ENCODE results near the gene ANTXR1. TPM values are rescaled to one million over a fixed set of nuclear protein-coding genes. Genes with fewer than 3 reads are reported as not detected.

The ANTXR1 gene
- total and polyA plus RNA-seq, 7 experiments from 2014 or later = 0.18 TPM; not detected in 6

DNA sequence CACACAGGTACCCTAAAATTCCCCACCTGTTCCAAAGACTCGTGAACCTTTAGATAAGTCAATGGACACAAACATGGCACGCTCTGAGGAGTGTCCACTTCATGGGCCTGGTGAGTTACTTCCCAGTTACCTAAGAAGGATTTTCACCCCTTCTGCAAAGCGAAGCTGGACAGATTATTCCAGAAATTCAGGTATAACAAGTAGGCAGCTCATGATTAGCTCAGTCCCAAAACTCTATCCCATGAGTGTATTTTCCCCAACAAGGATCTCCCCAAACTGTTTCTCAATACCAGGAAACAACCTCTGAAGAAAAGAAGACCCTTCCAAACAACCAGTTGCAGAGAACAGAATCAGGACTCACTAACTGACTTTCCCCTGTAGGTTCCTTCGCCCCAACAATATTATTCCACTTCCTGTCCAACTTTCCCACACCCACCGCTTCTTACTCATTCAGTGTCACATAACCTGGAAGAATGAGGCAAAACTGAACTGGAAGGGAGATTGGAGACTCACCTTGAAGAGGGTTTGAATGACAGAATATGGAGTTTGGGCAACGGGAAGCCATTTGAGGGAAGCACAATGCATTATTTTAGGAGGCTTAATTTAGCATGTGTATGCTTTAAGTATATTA is 120.1 kb downstream of the ANTXR1 start:
- H3K27ac Mint-ChIP-seq = no peak overlapping the region
- H3K36me3 Mint-ChIP-seq = no peaks in the 10 kb centered on the region
- DNase-seq (no peak), ATAC-seq (no peak)
- H3K9me3 Mint-ChIP-seq = no peaks in the 10 kb centered on the region
- no peaks in the 10 kb centered on the region for H3K36me3 ChIP-seq (ENCODE audit: control insufficient read depth in 2 of 3, insufficient read depth in 3 of 3, low read length in 3 of 3)
- H3K4me1 ChIP-seq (ENCODE audit: control insufficient read depth in 2 of 2, insufficient read depth in 2 of 2, low read length in 2 of 2) = no peaks in the 10 kb centered on the region
- peaks cover 0 to 21% (median 9%) of the 10 kb centered on the region in 5 donors for H3K27me3 Mint-ChIP-seq
- POLR2A ChIA-PET = no interaction called here
- intact Hi-C loops (cut with micrococcal nuclease) = no loop called here
- CTCF ChIA-PET = no interaction called here
- no peak overlapping the region for H3K4me3 Mint-ChIP-seq
- H3K4me1 Mint-ChIP-seq = no peaks in the 10 kb centered on the region
- H3K27me3 ChIP-seq (ENCODE audit: control insufficient read depth in 2 of 2, insufficient read depth in 2 of 2, low read length in 2 of 2) = no peaks in the 10 kb centered on the region
- no peaks in the 10 kb centered on the region for H3K9me3 ChIP-seq (ENCODE audit: control insufficient read depth in 2 of 3, low read length in 3 of 3)
- no peak overlapping the region for H3K27ac ChIP-seq (ENCODE audit: low read depth, low read length)
- no peak overlapping the region for H3K4me3 ChIP-seq (ENCODE audit: low read length)

DNA sequence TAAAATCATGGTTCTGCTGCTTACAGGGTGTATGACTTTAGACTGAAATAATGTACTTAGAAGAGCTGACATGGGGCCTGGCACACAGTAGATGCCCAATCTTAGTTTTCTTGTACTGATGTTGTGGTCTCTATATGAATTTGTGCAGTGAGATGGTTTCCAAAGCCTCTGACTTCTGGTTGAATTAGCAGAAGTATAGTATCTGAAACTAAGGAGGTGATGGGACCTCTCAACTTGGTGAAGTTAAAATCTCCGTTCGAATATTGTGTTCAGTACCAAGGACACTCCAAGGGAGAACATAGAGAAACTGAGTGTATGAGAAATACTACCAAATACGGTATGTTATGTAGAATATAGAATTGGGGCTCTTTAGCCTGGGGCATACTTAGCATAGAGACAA is 120.9 kb downstream of the ANTXR1 start:
- CTCF ChIA-PET = no interaction called here
- H3K4me1 ChIP-seq (ENCODE audit: control insufficient read depth in 2 of 2, insufficient read depth in 2 of 2, low read length in 2 of 2) = no peaks in the 10 kb centered on the region
- no peaks in the 10 kb centered on the region for H3K36me3 ChIP-seq (ENCODE audit: control insufficient read depth in 2 of 3, insufficient read depth in 3 of 3, low read length in 3 of 3)
- Mint-ChIP-seq H3K4me1 (no peaks in the 10 kb centered on the region), H3K4me3 (no peak overlapping the region), H3K36me3 (no peaks in the 10 kb centered on the region), H3K27me3 (peaks cover 0 to 21% (median 9%) of the 10 kb centered on the region in 5 donors), H3K27ac (no peak overlapping the region), H3K9me3 (no peaks in the 10 kb centered on the region)
- no peaks in the 10 kb centered on the region for H3K27me3 ChIP-seq (ENCODE audit: control insufficient read depth in 2 of 2, insufficient read depth in 2 of 2, low read length in 2 of 2)
- H3K4me3 ChIP-seq (ENCODE audit: low read length) = no peak overlapping the region
- DNase-seq = no peak
- no peak for ATAC-seq
- POLR2A ChIA-PET = no interaction called here
- no peak overlapping the region for H3K27ac ChIP-seq (ENCODE audit: low read depth, low read length)
- intact Hi-C loops (cut with micrococcal nuclease) = no loop called here
- H3K9me3 ChIP-seq (ENCODE audit: control insufficient read depth in 2 of 3, low read length in 3 of 3) = no peaks in the 10 kb centered on the region

DNA sequence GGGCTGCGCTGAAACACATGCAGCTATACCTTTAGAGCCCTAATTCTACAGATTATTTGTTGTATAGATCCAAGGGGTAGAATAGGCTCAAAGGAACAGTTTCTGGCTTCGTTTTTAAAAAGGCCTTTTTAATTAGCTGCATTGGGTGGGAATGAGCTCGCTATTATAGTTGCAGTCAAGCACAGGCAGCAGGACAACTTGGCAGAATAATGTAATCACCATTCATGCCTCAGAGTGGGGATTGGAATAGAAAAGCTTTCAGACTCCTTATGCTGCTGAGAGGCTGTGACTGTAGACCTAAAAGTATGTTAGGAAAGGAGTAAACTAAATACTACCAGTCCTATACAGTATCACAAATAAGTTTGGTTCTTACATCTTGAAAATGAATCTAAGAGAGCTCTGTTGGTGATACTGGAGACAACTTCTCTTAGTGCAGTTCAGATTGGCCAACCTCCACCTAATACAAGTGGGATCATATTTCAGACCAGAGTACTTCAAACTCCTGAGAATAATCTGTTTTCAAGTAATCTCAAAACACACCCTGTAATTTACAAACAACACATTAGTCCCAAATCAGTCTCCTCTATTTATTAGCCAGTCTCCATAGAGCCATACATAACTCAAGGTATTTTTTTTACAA is 121.4 kb downstream of the ANTXR1 start:
- Mint-ChIP-seq H3K4me1 (no peaks in the 10 kb centered on the region), H3K4me3 (no peak overlapping the region), H3K36me3 (no peaks in the 10 kb centered on the region), H3K27ac (no peak overlapping the region), H3K9me3 (no peaks in the 10 kb centered on the region), H3K27me3 (peaks cover 0 to 21% (median 9%) of the 10 kb centered on the region in 5 donors)
- no peaks in the 10 kb centered on the region for H3K36me3 ChIP-seq (ENCODE audit: control insufficient read depth in 2 of 3, insufficient read depth in 3 of 3, low read length in 3 of 3)
- intact Hi-C loops (cut with micrococcal nuclease) = no loop called here
- no peaks in the 10 kb centered on the region for H3K4me1 ChIP-seq (ENCODE audit: control insufficient read depth in 2 of 2, insufficient read depth in 2 of 2, low read length in 2 of 2)
- H3K27me3 ChIP-seq (ENCODE audit: control insufficient read depth in 2 of 2, insufficient read depth in 2 of 2, low read length in 2 of 2) = no peaks in the 10 kb centered on the region
- no peak overlapping the region for H3K27ac ChIP-seq (ENCODE audit: low read depth, low read length)
- H3K9me3 ChIP-seq (ENCODE audit: control insufficient read depth in 2 of 3, low read length in 3 of 3) = no peaks in the 10 kb centered on the region
- H3K4me3 ChIP-seq (ENCODE audit: low read length) = no peak overlapping the region
- DNase-seq (no peak), ATAC-seq (no peak)
- ChIA-PET POLR2A (no interaction called here), CTCF (no interaction called here)

DNA sequence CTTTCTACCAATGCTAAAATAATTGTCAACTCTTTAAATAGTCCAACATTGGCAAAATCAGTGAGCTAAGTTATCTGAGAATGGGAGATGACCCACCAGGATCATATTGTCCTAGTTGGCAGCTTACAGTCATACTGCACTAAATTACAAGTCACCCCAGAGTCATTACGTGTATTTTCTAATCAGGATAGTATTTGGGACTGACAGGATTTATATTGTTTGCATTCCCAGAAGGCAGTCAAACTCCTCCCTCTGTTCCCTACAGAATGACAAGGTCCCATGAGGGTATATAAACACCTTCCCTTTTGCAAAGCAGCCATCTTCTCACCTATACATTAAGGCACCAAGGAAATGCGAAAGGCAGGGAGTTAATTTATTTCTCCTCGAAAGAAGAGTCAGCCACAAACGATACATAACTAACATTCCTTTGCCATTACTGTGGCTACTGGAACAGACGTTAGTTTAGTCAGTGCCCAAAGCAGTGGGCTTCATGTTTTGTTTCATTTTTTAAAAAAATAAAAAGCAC is 125.3 kb downstream of the ANTXR1 start:
- Mint-ChIP-seq H3K4me1 (no peaks in the 10 kb centered on the region), H3K27me3 (peaks cover 7 to 20% (median 12%) of the 10 kb centered on the region in 5 donors), H3K4me3 (no peak overlapping the region), H3K36me3 (no peaks in the 10 kb centered on the region), H3K9me3 (no peaks in the 10 kb centered on the region), H3K27ac (no peak overlapping the region)
- DNase-seq (no peak), ATAC-seq (no peak)
- Histone ChIP-seq H3K36me3 (ENCODE audit: control insufficient read depth in 2 of 3, insufficient read depth in 3 of 3, low read length in 3 of 3) (no peaks in the 10 kb centered on the region), H3K4me1 (ENCODE audit: control insufficient read depth in 2 of 2, insufficient read depth in 2 of 2, low read length in 2 of 2) (no peaks in the 10 kb centered on the region), H3K27me3 (ENCODE audit: control insufficient read depth in 2 of 2, insufficient read depth in 2 of 2, low read length in 2 of 2) (no peaks in the 10 kb centered on the region), H3K27ac (ENCODE audit: low read depth, low read length) (no peak overlapping the region), H3K9me3 (ENCODE audit: control insufficient read depth in 2 of 3, low read length in 3 of 3) (no peaks in the 10 kb centered on the region), H3K4me3 (ENCODE audit: low read length) (no peak overlapping the region)
- intact Hi-C loops (cut with micrococcal nuclease) = no loop called here
- POLR2A ChIA-PET = no interaction called here
- CTCF ChIA-PET = no interaction called here

DNA sequence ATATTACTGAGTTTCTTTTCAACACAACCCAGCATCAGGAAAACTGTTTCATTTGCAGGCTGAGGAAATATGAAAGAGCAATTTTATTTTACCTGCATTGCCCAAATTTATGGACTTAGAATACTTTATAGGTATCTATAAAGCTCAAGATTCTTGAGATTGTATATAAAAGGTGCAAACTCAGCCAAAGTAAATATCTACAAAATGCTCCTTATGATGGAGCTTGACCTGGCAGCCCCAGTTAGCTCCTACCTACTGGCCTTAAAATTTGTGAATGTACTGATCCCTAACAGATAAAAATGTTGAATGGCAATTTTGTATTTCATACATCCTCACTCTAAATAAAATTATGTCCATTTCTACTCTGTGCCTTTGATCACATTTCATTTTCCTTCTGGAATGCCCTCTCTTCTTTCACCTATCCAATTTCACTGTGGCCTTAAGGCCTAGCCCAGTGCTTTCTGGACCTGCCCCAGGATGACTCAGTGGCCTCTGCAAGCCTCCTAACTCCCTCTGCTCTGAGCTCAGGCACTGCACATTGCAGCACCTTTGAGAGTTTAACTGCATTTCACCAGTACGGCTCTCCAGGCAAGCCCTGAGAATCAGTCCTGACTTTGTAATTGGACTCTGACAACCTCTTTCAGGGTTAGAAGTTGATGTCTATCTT is 125.9 kb downstream of the ANTXR1 start:
- no peak overlapping the region for H3K4me3 Mint-ChIP-seq
- Histone ChIP-seq H3K9me3 (ENCODE audit: control insufficient read depth in 2 of 3, low read length in 3 of 3) (no peaks in the 10 kb centered on the region), H3K4me1 (ENCODE audit: control insufficient read depth in 2 of 2, insufficient read depth in 2 of 2, low read length in 2 of 2) (no peaks in the 10 kb centered on the region), H3K27ac (ENCODE audit: low read depth, low read length) (no peak overlapping the region), H3K36me3 (ENCODE audit: control insufficient read depth in 2 of 3, insufficient read depth in 3 of 3, low read length in 3 of 3) (no peaks in the 10 kb centered on the region), H3K27me3 (ENCODE audit: control insufficient read depth in 2 of 2, insufficient read depth in 2 of 2, low read length in 2 of 2) (no peaks in the 10 kb centered on the region), H3K4me3 (ENCODE audit: low read length) (no peak overlapping the region)
- no peak for DNase-seq
- intact Hi-C loops (cut with micrococcal nuclease) = no loop called here
- no peaks in the 10 kb centered on the region for H3K36me3 Mint-ChIP-seq
- ATAC-seq = no peak
- no peak overlapping the region for H3K27ac Mint-ChIP-seq
- H3K9me3 Mint-ChIP-seq = no peaks in the 10 kb centered on the region
- POLR2A ChIA-PET = no interaction called here
- CTCF ChIA-PET = no interaction called here
- peaks cover 7 to 17% (median 11%) of the 10 kb centered on the region in 5 donors for H3K27me3 Mint-ChIP-seq
- no peaks in the 10 kb centered on the region for H3K4me1 Mint-ChIP-seq

DNA sequence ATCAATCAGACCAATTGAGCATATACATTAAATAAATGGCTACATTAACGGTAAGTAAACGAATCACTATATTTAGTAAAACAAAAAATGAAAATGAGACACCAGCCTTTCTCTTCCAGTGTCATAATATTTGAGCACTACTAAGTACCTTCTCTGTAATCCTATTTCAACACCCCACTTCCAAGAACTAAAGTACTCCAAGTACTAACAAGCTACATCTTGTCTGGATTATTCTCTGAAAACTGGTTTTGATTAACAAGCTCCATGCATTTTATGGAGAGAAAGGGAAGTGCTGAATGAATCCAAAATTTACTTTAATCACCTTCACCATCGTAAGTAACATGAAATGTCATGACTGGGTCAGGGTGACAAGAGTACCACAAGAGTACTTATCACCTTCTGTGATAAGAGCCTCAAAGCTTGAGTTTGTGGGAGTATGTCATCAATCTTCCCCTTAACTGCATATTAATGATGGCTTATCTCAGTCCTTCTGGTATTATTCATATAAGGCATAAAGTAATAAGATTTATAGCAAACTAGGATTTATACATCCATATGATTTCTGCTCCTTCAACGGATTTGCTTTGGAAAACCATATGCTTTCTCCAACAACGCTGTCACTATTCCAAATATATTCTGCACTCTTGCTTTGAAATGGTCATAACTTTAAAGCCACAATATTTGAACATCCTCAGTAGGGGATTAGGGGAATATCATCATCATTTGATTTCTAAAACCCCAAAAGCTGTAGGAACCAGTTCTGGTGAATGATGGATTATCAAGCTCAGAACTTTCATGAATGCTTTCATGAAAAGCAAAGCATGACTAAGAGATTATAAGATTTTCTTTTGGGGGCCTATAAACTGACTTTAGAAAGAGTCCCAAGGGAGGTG is 127.0 kb downstream of the ANTXR1 start:
- intact Hi-C loops (cut with micrococcal nuclease) = no loop called here
- ATAC-seq (no peak), DNase-seq (no peak)
- H3K27me3 ChIP-seq (ENCODE audit: control insufficient read depth in 2 of 2, insufficient read depth in 2 of 2, low read length in 2 of 2) = no peaks in the 10 kb centered on the region
- H3K36me3 ChIP-seq (ENCODE audit: control insufficient read depth in 2 of 3, insufficient read depth in 3 of 3, low read length in 3 of 3) = no peaks in the 10 kb centered on the region
- no peak overlapping the region for H3K4me3 ChIP-seq (ENCODE audit: low read length)
- CTCF ChIA-PET = no interaction called here
- Mint-ChIP-seq H3K4me3 (no peak overlapping the region), H3K27me3 (peaks cover 6 to 15% (median 10%) of the 10 kb centered on the region in 5 donors), H3K27ac (no peak overlapping the region), H3K9me3 (no peaks in the 10 kb centered on the region), H3K36me3 (no peaks in the 10 kb centered on the region), H3K4me1 (no peaks in the 10 kb centered on the region)
- no peak overlapping the region for H3K27ac ChIP-seq (ENCODE audit: low read depth, low read length)
- POLR2A ChIA-PET = no interaction called here
- H3K4me1 ChIP-seq (ENCODE audit: control insufficient read depth in 2 of 2, insufficient read depth in 2 of 2, low read length in 2 of 2) = no peaks in the 10 kb centered on the region
- no peaks in the 10 kb centered on the region for H3K9me3 ChIP-seq (ENCODE audit: control insufficient read depth in 2 of 3, low read length in 3 of 3)

Measured in naive thymus-derived CD4-positive, alpha-beta T cell (primary cell).